ENCODE measurements around the gene KCNK7.
"Not testable (repeated sequence)": the region's sequence is repeated elsewhere in the genome, so short reads cannot be mapped to it uniquely, and the experiment has no call there.

Gene KCNK7, protein sequence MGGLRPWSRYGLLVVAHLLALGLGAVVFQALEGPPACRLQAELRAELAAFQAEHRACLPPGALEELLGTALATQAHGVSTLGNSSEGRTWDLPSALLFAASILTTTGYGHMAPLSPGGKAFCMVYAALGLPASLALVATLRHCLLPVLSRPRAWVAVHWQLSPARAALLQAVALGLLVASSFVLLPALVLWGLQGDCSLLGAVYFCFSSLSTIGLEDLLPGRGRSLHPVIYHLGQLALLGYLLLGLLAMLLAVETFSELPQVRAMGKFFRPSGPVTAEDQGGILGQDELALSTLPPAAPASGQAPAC

DNA sequence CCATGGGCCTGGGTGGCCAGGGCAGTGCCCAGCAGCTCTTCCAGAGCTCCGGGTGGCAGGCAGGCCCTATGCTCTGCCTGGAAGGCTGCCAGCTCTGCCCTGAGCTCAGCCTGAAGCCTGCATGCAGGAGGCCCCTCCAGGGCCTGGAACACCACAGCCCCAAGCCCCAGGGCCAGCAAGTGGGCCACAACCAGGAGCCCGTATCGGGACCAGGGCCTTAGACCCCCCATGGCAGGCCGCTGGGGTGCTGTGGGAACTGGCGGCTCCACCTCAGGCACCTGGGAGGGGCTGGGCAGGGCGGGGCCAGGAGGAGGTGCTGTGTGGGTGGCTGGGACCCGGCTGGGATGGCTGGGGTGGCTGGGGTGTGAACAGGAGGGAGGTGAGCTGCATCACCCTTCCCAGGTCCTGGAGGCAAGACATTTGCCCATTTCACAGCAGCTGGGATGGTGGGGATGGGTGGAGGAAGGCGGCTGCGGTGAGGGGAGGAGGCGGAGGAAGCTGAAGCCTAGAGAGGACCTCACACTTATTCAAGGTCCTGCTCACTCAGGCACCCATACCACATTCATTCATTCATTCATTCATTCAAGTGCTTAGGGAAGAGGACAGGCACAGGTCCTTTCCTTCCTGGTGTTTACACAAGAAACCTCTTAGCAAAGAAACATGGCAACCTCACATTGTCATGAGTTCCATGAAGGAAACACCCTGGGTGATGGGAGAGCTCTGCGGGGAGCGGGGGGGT is at the start of gene KCNK7:
KCNK7 (minus strand) TSS at position 258 of the 739 bp plus-strand sequence; CDS start at position 230, 28 bp downstream.
- peak; percentile 12 for ATAC-seq
- H3K36me3 Mint-ChIP-seq, result peaks cover 45% of the 10 kb centered on the region
- peak within 1 kb of the TSS; percentile 50 for H3K27ac Mint-ChIP-seq
- H3K9me3 Mint-ChIP-seq, result no peaks in the 10 kb centered on the region
- peaks cover 28% of the 10 kb centered on the region for H3K4me1 Mint-ChIP-seq
- no peak within 1 kb of the TSS for H3K4me3 Mint-ChIP-seq
- no peaks in the 10 kb centered on the region for H3K27me3 Mint-ChIP-seq

DNA sequence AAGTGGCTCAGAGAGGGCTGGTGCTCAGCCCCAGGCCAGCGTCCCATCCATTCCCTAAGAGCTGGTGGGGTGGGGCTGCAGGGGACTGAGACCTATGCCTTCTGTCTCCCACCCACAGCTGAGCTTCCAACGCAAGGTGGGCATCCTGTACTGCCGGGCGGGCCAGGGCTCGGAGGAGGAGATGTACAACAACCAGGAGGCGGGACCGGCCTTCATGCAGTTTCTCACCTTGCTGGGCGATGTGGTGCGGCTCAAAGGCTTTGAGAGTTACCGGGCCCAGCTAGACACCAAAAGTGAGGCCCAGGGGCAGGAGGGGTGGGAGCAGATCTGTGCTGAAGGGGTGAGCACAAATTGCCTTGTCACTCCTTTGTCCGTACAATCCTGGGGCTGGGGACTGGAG is 49.2 kb upstream of the KCNK7 start:
- peaks cover 60% of the 10 kb centered on the region for H3K36me3 Mint-ChIP-seq
- no peak for ATAC-seq
- peak overlapping the region; percentile 58 for H3K27ac Mint-ChIP-seq
- peaks cover 54% of the 10 kb centered on the region for H3K4me1 Mint-ChIP-seq
- no peaks in the 10 kb centered on the region for H3K27me3 Mint-ChIP-seq
- H3K9me3 Mint-ChIP-seq, result no peaks in the 10 kb centered on the region
- H3K4me3 Mint-ChIP-seq, result no peak overlapping the region

DNA sequence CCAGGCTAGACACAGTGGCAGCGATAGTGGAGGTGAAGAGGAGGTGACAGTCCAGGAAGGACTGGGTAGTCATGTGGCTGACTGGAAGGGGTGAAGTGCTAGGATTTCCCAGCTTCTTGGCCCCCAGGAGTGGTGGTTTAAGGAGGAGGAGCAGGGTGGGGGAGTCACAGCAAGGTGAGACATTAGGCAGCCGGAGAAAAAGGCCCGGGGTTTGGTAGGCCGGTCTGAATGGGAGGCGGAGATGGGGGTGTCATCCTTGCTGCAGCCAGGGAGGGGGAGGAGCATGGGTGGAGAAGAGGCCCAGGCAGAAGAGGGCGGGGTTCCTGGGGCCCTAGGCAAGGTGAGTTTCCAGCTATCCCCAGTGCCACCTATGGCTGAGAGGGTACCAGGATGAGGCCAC is 48.4 kb upstream of the KCNK7 start:
- no peak for ATAC-seq
- Mint-ChIP-seq H3K27me3 (no peaks in the 10 kb centered on the region), H3K36me3 (peaks cover 64% of the 10 kb centered on the region), H3K4me1 (peaks cover 58% of the 10 kb centered on the region), H3K4me3 (no peak overlapping the region), H3K27ac (peak overlapping the region; percentile 58), H3K9me3 (no peaks in the 10 kb centered on the region)

DNA sequence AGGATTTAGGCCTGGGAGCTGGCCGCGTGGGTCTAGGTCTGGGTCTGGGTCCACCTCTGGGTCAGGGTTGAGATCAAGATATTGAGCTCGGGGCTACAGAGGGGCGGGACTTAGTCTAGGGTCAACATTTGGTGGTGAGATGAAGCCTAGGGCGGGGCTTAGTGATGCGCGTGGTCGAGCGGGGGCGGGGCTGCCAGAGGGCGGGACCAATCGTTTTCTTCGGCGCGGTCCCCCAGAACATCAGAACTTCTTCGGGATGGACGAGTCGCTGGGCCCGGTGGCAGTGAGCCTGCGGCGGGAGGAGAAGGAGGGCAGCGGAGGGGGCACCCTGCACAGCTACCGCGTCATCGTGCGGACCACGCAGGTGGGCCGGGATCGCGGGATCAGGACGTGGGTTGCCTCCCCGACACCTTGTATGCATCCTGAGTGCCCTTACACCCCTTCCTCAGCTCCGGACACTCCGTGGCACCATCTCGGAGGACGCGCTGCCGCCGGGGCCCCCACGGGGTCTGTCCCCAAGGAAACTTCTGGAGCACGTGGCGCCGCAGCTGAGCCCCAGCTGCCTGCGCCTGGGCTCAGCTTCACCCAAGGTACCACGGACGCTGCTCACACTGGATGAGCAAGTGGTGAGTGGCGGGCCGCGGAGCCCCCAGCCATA is 46.5 kb upstream of the KCNK7 start:
- no peaks in the 10 kb centered on the region for H3K9me3 Mint-ChIP-seq
- peak overlapping the region; percentile 84 for H3K27ac Mint-ChIP-seq
- no peak for ATAC-seq
- H3K27me3 Mint-ChIP-seq, result no peaks in the 10 kb centered on the region
- H3K36me3 Mint-ChIP-seq, result peaks cover 61% of the 10 kb centered on the region
- H3K4me3 Mint-ChIP-seq, result peak overlapping the region; percentile 81
- H3K4me1 Mint-ChIP-seq, result peaks cover 66% of the 10 kb centered on the region

DNA sequence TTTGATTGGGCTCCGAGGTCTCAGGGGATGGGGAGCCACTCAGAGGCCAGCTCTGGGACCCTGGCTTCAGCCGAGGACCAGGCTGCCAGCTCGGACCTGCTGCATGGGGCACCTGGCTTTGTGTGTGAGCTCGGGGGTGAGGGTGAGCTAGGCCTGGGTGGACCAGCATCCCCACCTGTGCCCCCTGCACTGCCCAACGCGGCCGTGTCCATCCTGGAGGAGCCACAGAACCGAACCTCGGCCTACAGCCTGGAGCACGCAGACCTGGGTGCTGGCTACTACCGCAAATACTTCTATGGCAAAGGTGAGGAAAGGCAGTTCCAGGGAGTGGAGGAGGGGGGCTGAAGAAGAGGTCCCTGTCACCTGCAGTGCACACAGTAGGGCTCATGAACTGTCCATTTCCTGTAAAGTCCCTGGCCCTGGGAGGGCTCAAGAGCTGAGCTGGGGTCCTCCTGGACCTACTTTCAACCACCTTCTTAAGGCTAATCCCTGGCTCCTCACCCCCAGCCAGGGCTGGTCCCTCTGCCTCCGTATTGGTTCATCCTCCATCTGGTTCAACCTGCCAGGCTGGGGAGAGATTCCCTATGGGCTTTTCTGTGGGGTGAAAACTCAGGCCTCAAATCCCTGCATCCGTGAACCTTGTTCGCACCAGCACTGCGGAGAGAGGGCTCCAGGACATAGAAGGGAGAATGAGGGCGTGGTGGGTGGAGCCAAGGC is 45.9 kb upstream of the KCNK7 start:
- H3K9me3 Mint-ChIP-seq, result no peaks in the 10 kb centered on the region
- H3K4me1 Mint-ChIP-seq, result peaks cover 71% of the 10 kb centered on the region
- no peak for ATAC-seq
- peak overlapping the region; percentile 84 for H3K27ac Mint-ChIP-seq
- peaks cover 66% of the 10 kb centered on the region for H3K36me3 Mint-ChIP-seq
- H3K27me3 Mint-ChIP-seq, result no peaks in the 10 kb centered on the region
- peak overlapping the region; percentile 81 for H3K4me3 Mint-ChIP-seq

DNA sequence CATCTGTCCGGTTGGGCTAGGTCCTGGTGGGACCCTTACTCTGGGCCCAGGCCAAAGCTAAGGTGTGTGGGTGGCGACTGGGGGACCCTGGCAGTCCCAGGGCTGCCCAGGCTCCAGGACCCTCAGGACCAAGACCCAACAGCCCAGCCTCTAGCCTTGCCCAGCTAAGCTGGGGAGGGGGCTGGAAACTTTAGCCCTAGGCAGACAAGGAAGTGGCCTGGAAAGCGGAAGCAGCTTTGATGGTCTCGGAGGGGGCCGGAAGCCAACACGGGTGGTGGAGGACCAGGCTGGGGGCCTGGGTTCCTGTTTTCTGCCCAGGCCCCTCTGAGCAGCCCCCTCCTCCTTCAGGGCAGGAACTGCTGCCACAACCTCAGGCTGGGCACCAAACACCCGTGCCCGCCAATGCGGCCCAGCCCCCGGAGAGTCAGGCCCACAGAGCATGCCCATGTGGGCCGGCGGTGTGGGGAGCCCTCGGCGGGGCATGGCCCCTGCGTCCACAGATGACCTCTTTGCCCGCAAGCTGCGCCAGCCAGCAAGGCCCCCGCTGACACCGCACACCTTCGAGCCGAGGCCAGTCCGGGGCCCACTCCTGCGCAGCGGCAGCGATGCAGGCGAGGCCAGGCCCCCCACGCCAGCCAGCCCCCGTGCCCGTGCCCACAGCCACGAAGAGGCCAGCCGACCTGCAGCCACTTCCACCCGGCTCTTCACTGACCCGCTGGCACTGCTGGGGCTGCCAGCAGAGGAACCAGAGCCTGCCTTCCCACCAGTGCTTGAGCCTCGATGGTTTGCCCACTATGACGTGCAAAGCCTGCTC is 45.1 kb upstream of the KCNK7 start:
- Mint-ChIP-seq H3K36me3 (peaks cover 63% of the 10 kb centered on the region), H3K4me1 (peaks cover 67% of the 10 kb centered on the region), H3K9me3 (no peaks in the 10 kb centered on the region), H3K4me3 (peak overlapping the region; percentile 81), H3K27me3 (no peaks in the 10 kb centered on the region), H3K27ac (peak overlapping the region; percentile 84)
- ATAC-seq, result peak; percentile 41

DNA sequence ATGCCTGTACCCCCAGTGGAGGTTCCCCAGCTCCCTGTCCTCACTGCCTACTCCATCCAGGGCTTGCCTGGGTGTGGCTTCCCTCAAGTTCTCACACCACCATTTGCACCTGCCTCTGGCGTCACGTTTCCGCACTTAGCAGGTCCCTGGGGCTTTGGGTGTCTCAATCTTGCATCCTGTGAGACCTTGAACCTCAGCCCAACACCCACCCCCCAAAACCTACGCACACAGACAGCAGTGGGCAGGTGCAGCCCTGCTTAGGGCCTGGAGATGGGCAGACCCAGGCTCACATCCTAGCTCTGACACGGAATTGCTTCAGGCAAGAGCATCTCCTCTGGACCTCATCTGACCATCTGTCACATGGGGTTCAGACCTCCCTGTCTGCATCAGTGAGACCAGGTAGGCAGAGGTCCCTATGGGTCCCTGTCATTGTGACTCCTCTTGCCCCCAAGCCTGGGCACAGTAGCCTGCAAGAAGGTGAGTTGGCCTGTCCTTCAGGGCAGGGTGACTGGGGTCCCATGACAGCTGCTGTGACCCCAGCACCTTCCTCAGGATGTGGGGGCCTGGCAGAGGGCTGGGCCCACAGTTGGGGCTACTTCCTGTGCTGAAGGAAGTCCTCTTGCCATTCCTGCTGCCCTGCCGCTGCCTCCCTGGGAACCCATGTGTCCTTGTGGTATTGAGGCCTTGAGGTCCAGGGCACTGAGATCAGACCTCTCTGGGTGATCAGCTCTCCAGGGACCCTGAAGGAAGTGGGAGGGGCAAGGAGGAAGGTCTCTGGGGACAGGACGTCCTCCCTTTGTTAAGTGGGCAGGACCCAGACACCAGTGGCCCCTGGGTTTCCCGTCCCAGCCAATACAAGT is 44.3 kb upstream of the KCNK7 start:
- Mint-ChIP-seq H3K27ac (peak overlapping the region; percentile 84), H3K4me3 (peak overlapping the region; percentile 81), H3K27me3 (no peaks in the 10 kb centered on the region), H3K9me3 (no peaks in the 10 kb centered on the region), H3K36me3 (peaks cover 59% of the 10 kb centered on the region), H3K4me1 (peaks cover 62% of the 10 kb centered on the region)
- peak; percentile 81 for ATAC-seq

DNA sequence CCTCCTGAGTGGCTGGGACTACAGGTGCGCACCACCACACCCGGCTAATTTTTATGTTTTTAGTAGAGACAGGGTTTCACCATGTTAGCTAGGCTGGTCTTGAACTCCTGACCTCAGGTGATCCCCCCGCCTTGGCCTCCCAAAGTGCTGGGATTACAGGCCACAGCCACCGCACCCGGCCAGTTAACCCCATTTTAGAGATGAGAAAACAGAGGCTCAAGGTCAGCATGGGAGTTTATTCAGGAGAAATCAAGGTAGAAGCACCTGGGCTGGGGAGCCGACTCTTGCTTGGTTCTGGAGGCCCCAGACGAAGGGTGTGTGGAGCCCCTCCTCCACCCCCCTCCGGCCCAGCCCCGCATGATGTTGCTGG is 43.6 kb upstream of the KCNK7 start:
- peaks cover 59% of the 10 kb centered on the region for H3K4me1 Mint-ChIP-seq
- not testable (repeated sequence) for H3K27me3 Mint-ChIP-seq, ATAC-seq, H3K9me3 Mint-ChIP-seq
- H3K27ac Mint-ChIP-seq, result peak overlapping the region; percentile 84
- peaks cover 59% of the 10 kb centered on the region for H3K36me3 Mint-ChIP-seq
- H3K4me3 Mint-ChIP-seq, result peak overlapping the region; percentile 81

DNA sequence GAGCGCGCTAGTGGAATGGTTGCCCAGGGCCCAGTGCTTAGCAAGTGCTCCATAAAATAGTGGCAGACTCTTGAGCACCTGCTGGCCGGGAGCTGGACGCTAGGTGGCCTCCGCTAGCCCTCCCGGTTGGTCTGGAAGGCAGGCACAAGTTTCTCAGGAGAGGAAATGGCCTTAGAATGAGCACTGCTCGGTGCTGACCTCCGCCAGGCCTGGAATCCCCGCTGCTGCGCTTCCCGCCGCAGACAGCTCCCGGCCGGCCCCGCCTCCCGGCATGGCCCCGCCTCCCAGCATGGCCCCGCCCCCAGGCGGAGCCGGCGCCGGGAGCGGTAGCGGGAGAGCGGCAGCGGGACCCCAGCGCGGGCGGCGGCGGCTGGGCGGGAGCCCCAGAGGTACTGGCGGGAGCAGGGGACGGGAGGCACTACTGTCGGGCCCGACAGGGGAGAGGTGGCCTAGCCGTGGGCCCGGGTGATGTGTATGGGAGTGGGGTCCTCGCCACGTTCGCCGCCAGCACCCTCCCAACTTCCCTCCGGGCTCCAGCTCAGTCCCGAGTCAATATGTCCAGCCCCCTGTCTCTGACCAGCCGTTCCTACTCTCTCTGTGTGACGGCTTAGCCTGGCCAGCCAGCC is 42.3 kb upstream of the KCNK7 start, which contains the start of gene SIPA1:
SIPA1 (plus strand) TSS at position 308 of the 626 bp plus-strand sequence. CDS start 2,821 bp downstream, outside the sequence.
- Mint-ChIP-seq H3K36me3 (peaks cover 54% of the 10 kb centered on the region), H3K27me3 (no peaks in the 10 kb centered on the region), H3K9me3 (no peaks in the 10 kb centered on the region), H3K27ac (peak within 1 kb of the TSS; percentile 84), H3K4me1 (peaks cover 54% of the 10 kb centered on the region), H3K4me3 (peak within 1 kb of the TSS; percentile 81)
- peak; percentile 60 for ATAC-seq

DNA sequence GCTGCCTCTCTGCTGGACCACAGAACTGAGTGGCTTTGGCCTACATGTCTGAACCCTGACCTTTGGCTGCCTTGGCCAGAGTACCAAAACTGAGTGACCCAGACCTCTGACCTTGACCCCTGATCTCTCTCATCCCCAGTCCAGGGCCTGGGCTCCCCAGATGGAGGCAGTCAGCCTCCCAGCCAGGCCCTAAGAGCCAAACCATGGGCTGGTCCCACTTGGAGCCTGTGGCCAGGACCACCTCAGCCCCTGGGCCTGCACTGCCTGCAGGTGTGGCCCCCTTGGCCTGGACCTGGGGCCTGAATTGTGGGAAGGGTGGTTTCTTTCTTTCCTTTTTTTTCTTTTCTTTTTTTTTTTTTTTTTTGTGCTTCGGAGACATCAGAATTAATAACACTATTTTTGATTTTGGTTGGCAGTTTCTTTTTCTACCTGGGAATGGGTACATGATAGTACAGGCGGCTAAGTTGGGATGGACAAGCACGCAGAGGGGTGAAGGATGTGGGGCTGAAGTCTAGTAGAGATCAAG is 41.5 kb upstream of the KCNK7 start:
- Mint-ChIP-seq H3K27ac (peak overlapping the region; percentile 84), H3K4me3 (peak overlapping the region; percentile 81), H3K9me3 (no peaks in the 10 kb centered on the region), H3K36me3 (peaks cover 52% of the 10 kb centered on the region), H3K27me3 (no peaks in the 10 kb centered on the region), H3K4me1 (peaks cover 52% of the 10 kb centered on the region)
- no peak for ATAC-seq

DNA sequence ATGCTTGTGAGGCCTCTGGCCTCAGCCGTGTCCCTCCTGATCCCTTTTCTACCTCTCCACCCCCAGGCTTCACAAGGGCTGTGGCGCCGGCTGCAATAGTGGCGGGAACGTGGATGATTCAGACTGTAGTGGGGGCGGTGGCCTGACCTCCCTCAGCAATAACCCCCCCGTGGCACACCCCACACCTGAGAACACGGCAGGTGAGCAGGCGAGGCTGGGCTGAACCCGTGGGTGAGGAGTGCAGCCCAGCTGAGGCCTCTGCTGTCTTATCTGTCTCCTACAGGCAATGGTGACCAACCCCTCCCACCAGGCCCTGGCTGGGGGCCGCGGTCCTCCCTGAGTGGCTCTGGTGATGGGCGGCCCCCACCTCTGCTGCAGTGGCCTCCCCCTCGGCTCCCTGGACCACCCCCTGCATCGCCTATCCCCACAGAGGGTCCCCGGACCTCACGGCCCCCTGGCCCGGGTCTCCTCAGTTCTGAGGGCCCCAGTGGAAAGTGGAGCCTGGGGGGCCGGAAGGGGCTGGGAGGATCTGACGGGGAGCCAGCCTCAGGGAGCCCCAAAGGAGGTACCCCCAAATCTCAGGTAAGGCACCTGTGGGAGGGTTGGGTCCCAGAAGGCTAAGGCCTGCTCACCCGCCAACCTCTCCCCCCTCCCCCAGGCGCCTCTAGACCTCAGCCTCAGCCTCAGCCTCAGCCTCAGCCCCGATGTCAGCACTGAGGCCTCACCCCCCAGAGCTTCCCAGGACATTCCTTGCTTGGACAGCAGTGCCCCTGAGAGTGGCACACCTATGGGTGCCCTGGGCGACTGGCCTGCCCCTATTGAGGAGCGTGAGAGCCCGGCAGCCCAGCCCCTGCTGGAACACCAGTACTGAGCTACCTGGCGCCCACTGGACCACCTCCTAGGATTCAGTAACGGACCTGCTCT is 40.8 kb upstream of the KCNK7 start:
- H3K27ac Mint-ChIP-seq, result peak overlapping the region; percentile 84
- no peaks in the 10 kb centered on the region for H3K9me3 Mint-ChIP-seq
- ATAC-seq, result no peak
- no peaks in the 10 kb centered on the region for H3K27me3 Mint-ChIP-seq
- H3K4me3 Mint-ChIP-seq, result no peak overlapping the region
- H3K36me3 Mint-ChIP-seq, result peaks cover 49% of the 10 kb centered on the region
- H3K4me1 Mint-ChIP-seq, result peaks cover 44% of the 10 kb centered on the region
